ENCODE results near the gene ITPR3.

Gene ITPR3

GRCh38 chr6:33620856-33621710 is at the start of gene ITPR3:
ITPR3 (plus strand) TSS chr6:33621322; CDS start chr6:33621603, 281 bp downstream.
- DNase-seq: peak; percentile 78

- DNase-seq: no peak
These were observed 49.3 kb upstream of the ITPR3 start for GRCh38 chr6:33571637-33572316.

- no peak for DNase-seq
These were observed 45.9 kb upstream of the ITPR3 start for GRCh38 chr6:33575211-33575610.

- DNase-seq: no peak
These were observed 44.5 kb upstream of the ITPR3 start for GRCh38 chr6:33576668-33577067.

GRCh38 chr6:33577106-33577535 is 44.0 kb upstream of the ITPR3 start:
- DNase-seq: no peak

- no peak for DNase-seq
These were observed 43.4 kb upstream of the ITPR3 start for GRCh38 chr6:33577718-33578117.

GRCh38 chr6:33578164-33578563 is 43.0 kb upstream of the ITPR3 start:
- DNase-seq: no peak

GRCh38 chr6:33578588-33579011 is 42.5 kb upstream of the ITPR3 start:
- peak; percentile 60 for DNase-seq

GRCh38 chr6:33579828-33580714 is 41.1 kb upstream of the ITPR3 start, which contains the start of gene BAK1:
BAK1 (minus strand) TSS chr6:33580276; CDS start chr6:33577604, 2,672 bp downstream.
- DNase-seq: peak; percentile 84

- DNase-seq: no peak
These were observed 39.9 kb upstream of the ITPR3 start for GRCh38 chr6:33581186-33581585.

- no peak for DNase-seq
These were observed 37.4 kb upstream of the ITPR3 start for GRCh38 chr6:33583591-33584155.

GRCh38 chr6:33584700-33585402 is 36.3 kb upstream of the ITPR3 start:
- DNase-seq: no peak

GRCh38 chr6:33585403-33586107 is 35.6 kb upstream of the ITPR3 start:
- peak; percentile 84 for DNase-seq

- no peak for DNase-seq
These were observed 34.9 kb upstream of the ITPR3 start for GRCh38 chr6:33586108-33586640.

GRCh38 chr6:33587529-33587928 is 33.6 kb upstream of the ITPR3 start:
- no peak for DNase-seq

GRCh38 chr6:33588894-33589293 is 32.2 kb upstream of the ITPR3 start:
- no peak for DNase-seq

GRCh38 chr6:33589392-33589730 is 31.8 kb upstream of the ITPR3 start:
- no peak for DNase-seq

- peak; percentile 29 for DNase-seq
These were observed 31.2 kb upstream of the ITPR3 start for GRCh38 chr6:33589731-33590530.

- no peak for DNase-seq
These were observed 30.5 kb upstream of the ITPR3 start for GRCh38 chr6:33590531-33591198.

Measured in CD4-positive, alpha-beta T cell treated with Interleukin-4 for 4 hours (primary cell).